Left lung (tissue), 10 donors: Measurements from ENCODE around the gene ZNF71. TPM values are rescaled to one million over a fixed set of nuclear protein-coding genes. Genes with fewer than 3 reads are reported as not detected.

Experiments used
- ATAC-seq: fragments of 200-7000 bp; cut with Tn5 transposase; one replicate; pipeline ENCODE4 v1.9.1; 2020; ENCODE audit warnings: moderate library complexity
- DNase-seq, 4 donors: peaks; one replicate each; pipeline ENCODE4 v3.0.0-alpha.2; 2013 to 2020
- H3K27ac ChIP-seq, 2 donors: fragments of 200-600 bp; sonication (generic) in 1 of 2; one replicate each; pipeline versions ENCODE4 v1.5.0 to v1.8.0; 2020 to 2021
- H3K27me3 ChIP-seq, 2 donors: fragments of 200-600 bp; sonication (generic) in 1 of 2; one replicate each; pipeline versions ENCODE4 v1.5.0 to v1.8.0; 2020 to 2021
- H3K36me3 ChIP-seq, 2 donors: fragments of 200-600 bp; sonication (generic) in 1 of 2; one replicate each; pipeline versions ENCODE4 v1.5.0 to v1.8.0; 2020 to 2021
- H3K4me1 ChIP-seq, 2 donors: fragments of 200-600 bp; one replicate each; pipeline ENCODE4 v1.8.0; 2021
- H3K4me3 ChIP-seq, 2 donors: fragments of 200-600 bp; sonication (generic) in 1 of 2; one replicate each; pipeline versions ENCODE4 v1.5.0 to v1.8.0; 2020 to 2021; ENCODE audit warnings: mild to moderate bottlenecking in 1 of 2
- H3K9me3 ChIP-seq, 2 donors: fragments of 200-600 bp; sonication (generic) in 1 of 2; one replicate each; pipeline versions ENCODE4 v1.5.0 to v1.8.0; 2020 to 2021
- intact Hi-C, 2 donors: fragments of 100-400 bp; cut with DNase I; formaldehyde crosslinking; loops; one replicate each; pipeline versions ENCODE4 v1.11.2 to v1.14.2; 2022
- polyA plus RNA-seq, 6 donors: library from polyadenylated mRNA; unstranded; fragments of 120-200 nt; gene quantifications; one replicate each; pipeline ENCODE4 v1.2.1, GENCODE V29; 2013; ENCODE audit not compliant: insufficient read length in 6 of 6
- total RNA-seq, 2 donors: library from RNA; stranded (reverse); fragmentation: NEBNext Ultra II Directional; extraction: Animal tissue kit (Norgen Biotek cat#: 25700); gene quantifications; one replicate each; pipeline ENCODE4 v1.2.1, GENCODE V29; 2021
- TF ChIP-seq, protein P1 (sequence below), 2 donors: fragments of 200-600 bp; sonication (generic) in 1 of 2; IDR thresholded peaks; one replicate each; pipeline versions ENCODE4 v1.5.0 to v1.8.0; 2021; ENCODE audit warnings: antibody characterized with exemption in 2 of 2
- donor health status: DM: no; HTN: yes; CAD: no.
- donor health status: DM: no; HTN: no; CAD: no.

The ZNF71 gene
- total and polyA plus RNA-seq, 8 donors, result 5.6 to 10.7 (median 8.3) TPM

DNA sequence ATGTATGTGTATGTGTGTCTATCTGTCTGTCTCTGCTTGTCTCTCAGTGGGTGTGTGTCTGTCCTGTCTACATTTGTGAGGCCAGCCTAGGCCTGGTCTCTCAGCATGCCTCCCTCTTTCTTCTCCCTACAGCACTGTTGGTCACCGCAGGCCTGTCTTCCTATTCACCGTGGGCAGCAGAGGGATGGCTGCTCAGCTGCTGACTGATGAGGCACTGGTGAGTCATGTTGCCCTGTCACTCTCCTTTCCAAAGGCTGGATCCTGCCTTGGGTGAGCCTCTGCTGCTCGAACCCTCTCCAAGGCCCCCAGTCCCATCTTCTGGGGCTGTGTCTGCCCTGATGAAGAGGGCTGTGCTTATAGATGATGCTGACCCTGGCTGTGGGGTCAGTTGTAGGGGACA is 6.3 kb downstream of the ZNF71 start:
- Histone ChIP-seq H3K9me3 (peaks cover 4 to 80% of the 10 kb centered on the region in 2 donors), H3K27me3 (no peaks in the 10 kb centered on the region), H3K4me1 (peaks cover 0 to 5% of the 10 kb centered on the region in 2 donors), H3K36me3 (peaks cover 0 to 63% of the 10 kb centered on the region in 2 donors), H3K4me3 (no peak overlapping the region), H3K27ac (no peak overlapping the region)
- TF ChIP-seq, protein P1, sequence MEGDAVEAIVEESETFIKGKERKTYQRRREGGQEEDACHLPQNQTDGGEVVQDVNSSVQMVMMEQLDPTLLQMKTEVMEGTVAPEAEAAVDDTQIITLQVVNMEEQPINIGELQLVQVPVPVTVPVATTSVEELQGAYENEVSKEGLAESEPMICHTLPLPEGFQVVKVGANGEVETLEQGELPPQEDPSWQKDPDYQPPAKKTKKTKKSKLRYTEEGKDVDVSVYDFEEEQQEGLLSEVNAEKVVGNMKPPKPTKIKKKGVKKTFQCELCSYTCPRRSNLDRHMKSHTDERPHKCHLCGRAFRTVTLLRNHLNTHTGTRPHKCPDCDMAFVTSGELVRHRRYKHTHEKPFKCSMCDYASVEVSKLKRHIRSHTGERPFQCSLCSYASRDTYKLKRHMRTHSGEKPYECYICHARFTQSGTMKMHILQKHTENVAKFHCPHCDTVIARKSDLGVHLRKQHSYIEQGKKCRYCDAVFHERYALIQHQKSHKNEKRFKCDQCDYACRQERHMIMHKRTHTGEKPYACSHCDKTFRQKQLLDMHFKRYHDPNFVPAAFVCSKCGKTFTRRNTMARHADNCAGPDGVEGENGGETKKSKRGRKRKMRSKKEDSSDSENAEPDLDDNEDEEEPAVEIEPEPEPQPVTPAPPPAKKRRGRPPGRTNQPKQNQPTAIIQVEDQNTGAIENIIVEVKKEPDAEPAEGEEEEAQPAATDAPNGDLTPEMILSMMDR (IDR thresholded peaks at IDR 0.05), result no peak
- no peak for ATAC-seq
- DNase-seq, result no peak
- intact Hi-C loops, result no loop called here

DNA sequence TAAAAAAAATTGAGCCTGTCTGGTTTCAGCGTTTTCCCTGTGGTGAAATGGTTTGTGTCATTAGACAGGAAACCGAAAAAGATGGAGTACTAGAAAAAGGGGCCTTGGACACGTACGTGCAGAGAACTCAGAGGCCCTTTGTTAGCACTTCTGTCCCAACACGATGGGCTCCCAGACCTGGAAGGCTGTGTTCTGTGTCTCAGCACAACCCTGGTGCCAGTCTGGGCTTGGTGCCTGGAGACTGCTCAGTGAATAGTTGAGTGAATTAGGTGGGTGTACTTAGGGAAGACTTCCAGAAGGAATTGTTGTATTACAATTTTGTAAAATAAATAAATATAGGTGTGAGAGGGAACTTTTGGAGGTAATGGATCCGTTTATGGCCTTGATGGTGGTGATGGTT is 8.7 kb downstream of the ZNF71 start:
- DNase-seq, result no peak
- no peaks in the 10 kb centered on the region for H3K4me1 ChIP-seq
- peaks cover 12 to 93% of the 10 kb centered on the region in 2 donors for H3K9me3 ChIP-seq
- H3K36me3 ChIP-seq, result peaks cover 0 to 60% of the 10 kb centered on the region in 2 donors
- H3K27ac ChIP-seq, result no peak overlapping the region
- no peak for ATAC-seq
- intact Hi-C loops, result no loop called here
- H3K4me3 ChIP-seq, result no peak overlapping the region
- no peaks in the 10 kb centered on the region for H3K27me3 ChIP-seq
- TF ChIP-seq, protein P1 (IDR thresholded peaks at IDR 0.05), result no peak

- ATAC-seq (no peak), DNase-seq (no peak)
- intact Hi-C loops, result no loop called here
- no peaks in the 10 kb centered on the region for H3K4me1 ChIP-seq
- H3K9me3 ChIP-seq, result peaks cover 11 to 96% of the 10 kb centered on the region in 2 donors
- TF ChIP-seq, protein P1 (IDR thresholded peaks at IDR 0.05), result no peak
- peaks cover 0 to 54% of the 10 kb centered on the region in 2 donors for H3K36me3 ChIP-seq
- H3K27me3 ChIP-seq, result no peaks in the 10 kb centered on the region
- H3K4me3 ChIP-seq, result no peak overlapping the region
- no peak overlapping the region for H3K27ac ChIP-seq
These were observed 13.3 kb downstream of the ZNF71 start for GRCh38 chr19:56608274-56608964.

DNA sequence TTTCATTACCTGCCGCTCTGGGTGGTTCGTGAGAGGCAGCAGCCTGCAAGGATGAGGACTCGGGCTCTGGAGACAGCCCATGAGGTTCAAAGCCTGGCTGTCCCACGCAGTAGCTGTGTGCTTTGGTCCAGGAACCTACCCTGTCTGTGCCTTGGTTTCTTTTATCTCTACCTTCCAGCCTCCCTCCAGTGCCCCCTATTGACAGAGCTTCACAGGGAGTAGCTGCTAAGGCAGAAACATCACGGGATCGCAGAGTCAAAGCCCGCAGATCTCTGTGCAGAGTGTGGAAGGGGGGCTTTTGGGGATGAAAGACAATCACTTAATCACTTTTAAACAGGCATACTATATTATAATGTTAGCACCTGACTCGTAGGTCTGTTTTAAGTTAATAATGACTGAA is 16.2 kb downstream of the ZNF71 start:
- ATAC-seq (no peak), DNase-seq (no peak)
- Histone ChIP-seq H3K4me1 (no peaks in the 10 kb centered on the region), H3K27ac (no peak overlapping the region), H3K9me3 (peaks cover 9 to 96% of the 10 kb centered on the region in 2 donors), H3K27me3 (no peaks in the 10 kb centered on the region), H3K36me3 (peaks cover 0 to 43% of the 10 kb centered on the region in 2 donors), H3K4me3 (no peak overlapping the region)
- TF ChIP-seq, protein P1 (IDR thresholded peaks at IDR 0.05), result no peak
- intact Hi-C loops, result no loop called here

DNA sequence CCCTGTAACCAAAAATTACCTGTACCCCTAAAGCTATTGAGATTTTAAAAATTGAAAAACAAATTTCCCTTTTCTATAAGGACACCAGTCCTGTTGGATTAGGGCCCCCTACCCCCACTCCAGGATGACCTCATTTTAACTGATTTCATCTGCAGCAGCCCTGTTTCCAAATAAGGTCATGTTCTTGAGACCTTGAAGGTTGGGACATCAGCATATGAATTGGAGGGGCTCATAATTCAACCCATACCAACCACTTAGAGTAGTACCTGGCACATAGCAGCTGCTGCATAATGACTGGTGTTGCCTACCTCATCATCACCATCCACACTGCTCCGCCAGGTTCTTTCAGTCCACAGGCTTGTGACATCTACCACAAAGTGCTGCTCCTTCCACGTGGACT is 17.6 kb downstream of the ZNF71 start:
- Histone ChIP-seq H3K4me3 (no peak overlapping the region), H3K4me1 (no peaks in the 10 kb centered on the region), H3K27ac (no peak overlapping the region), H3K27me3 (no peaks in the 10 kb centered on the region), H3K9me3 (peaks cover 0 to 96% of the 10 kb centered on the region in 2 donors), H3K36me3 (peaks cover 0 to 57% of the 10 kb centered on the region in 2 donors)
- TF ChIP-seq, protein P1 (IDR thresholded peaks at IDR 0.05), result no peak
- ATAC-seq, result no peak
- DNase-seq, result no peak
- intact Hi-C loops, result no loop called here
